SKM-1 treated with dmso at 0.1 percent for 144 hours (cell line): Measurements from ENCODE around the gene RRBP1.

Experiments
- DNase-seq: peaks from one replicate; lab custom pipeline; 2025; ENCODE audit not compliant: unreplicated experiment; lab: John Stamatoyannopoulos, UW

RRBP1 gene

GRCh38 chr20:17636523-17637412 is 45.3 kb downstream of the RRBP1 start:
- DNase-seq, result no peak

- no peak for DNase-seq
These were observed 46.5 kb downstream of the RRBP1 start for GRCh38 chr20:17635332-17636244.

DNA sequence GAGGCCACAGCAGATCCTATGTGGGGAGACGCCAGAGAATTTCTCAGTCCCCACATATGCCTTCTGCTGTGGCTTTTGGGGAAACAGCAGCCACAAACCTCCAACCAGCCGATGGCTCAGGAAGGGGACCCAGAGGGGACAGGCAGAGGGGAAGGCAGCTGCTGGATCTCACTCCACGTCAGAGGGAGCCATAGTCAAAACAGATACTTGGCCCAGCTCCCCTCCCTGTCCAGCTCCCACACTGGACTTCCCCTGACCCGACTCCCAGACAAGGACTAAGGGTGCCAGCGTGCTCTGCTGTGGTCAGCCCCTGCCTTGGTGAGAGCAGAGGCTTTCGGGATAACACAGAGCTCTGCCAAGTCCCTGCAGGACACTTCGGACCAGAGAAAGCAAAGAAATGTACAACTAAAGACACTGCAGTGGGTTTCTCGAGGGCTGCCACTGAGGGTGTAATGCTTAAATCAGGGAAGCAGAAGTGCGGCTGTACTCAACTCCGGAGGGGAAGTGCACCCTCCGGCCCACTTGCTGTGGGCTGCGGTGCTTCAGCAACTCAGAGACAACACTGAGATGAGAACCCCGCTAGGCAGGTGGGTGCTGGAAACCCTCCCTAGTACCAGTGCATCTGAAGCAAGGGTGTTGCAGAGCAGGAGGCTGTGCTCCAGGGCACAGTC is 47.2 kb downstream of the RRBP1 start:
- DNase-seq, result no peak

GRCh38 chr20:17633850-17634500 is 48.1 kb downstream of the RRBP1 start:
- DNase-seq, result no peak

DNA sequence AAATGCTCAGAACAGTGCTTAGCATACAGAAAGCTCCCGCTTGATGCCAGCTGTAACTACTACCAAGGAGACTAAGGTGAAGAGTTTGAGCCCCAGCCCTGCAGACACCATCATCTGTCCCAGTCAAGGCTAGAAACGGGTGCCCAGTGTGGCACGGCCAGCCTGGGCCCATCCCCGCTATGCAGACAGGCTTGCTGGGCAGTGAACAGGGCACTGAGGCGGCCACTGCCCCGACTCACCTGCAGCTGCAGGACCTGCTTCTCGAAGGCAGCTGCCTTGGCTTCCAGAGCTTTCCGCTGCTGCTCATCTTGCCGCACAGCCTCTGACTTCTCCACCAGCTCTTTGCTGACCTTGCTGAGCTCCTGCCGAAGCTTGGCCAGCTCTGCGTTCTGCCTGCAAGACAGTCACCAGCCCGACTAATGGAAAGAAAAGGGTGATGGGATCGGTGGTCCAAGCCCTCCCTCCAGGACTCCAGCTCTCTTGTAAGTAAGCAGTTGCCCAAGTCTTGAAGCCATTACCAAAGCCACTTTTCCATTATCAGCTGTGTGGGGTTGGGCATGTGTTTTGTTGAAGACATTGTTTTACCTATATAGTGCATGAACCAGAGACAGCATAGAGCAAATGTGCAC is 48.7 kb downstream of the RRBP1 start:
- DNase-seq, result no peak

- DNase-seq, result no peak
These were observed 50.3 kb downstream of the RRBP1 start for GRCh38 chr20:17631576-17632319.

DNA sequence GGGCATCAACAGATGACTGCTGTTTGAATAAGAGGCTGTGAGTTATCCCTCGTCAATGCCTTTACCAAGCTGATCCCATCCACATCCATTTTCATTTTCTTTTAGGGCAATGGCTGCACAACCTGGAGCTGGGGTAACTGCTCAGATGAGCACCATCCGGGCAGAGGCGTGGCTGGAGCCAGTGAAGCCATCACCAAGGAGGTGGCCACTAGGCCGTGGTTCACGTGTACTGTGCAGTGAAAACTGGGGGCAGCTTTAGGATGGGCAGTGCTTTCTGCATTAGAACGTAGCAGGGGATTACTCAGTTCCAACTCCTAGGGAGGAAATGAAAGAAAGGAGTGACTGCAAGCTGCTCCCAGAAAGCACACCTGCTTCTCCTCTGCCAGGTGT is 51.2 kb downstream of the RRBP1 start:
- DNase-seq, result no peak

- no peak for DNase-seq
These were observed 51.8 kb downstream of the RRBP1 start for GRCh38 chr20:17630151-17630805.

- no peak for DNase-seq
These were observed 52.4 kb downstream of the RRBP1 start for GRCh38 chr20:17629678-17630089.

DNA sequence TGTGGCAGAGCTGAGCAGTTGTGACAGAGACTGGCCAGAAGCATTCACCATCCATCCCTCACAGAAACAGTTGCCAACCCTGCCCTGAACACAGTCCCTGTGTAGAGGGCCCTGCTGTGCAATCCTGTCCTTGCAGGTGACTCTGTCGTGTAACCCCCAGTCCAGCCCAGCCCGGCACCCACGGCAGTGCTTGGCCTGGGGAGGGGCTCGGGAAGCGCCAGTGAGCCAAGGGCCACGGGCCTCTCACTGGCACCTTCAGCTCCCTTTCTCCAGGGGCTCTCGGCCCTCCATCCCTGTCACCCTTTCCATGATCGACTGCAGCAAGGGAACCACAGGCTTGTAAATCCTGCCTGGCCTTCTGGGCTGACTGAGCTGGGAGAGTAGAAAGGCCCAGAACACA is 53.0 kb downstream of the RRBP1 start:
- no peak for DNase-seq

GRCh38 chr20:17628101-17628841 is 53.8 kb downstream of the RRBP1 start:
- no peak for DNase-seq

DNA sequence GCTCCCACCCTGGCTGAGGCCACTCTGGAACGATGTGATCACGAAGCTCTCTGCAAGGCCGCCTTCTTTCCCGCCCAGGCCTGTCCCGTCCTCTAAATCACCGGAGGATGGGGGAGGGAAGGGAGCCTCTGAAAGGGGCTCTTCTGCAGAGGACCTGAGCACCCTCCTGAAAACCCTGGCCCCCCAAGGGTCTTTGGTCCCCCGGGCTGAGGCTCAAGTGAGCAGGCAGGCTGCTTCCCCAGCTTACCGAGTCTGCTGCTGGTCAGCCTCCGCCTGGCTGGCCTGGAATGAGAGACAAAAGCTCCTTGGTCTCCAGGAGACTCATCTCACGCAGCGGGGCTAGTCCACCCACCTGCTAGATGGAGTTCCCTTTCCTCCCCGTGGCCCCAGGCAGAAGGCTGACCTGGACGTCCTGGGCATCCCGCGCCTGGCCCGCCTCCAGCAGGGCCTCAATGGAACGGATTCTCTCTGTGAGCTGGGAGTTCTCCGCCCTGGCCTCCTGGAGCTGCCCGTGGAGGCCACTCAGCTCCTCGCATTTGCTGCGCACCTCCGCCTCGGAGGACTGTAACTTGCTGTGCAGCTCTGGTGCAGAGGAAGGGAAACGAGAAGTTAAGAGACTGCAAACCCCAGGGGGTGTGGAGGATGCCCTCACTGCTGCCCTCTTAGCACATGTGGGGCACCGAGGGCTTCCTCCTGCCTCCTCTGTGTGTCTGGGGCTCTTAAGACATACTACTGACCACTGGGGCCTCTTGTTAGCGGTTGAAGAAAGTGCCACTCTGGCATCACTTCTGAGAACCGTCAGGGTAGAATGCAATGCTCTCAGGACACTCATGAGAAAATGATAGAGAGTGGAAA is 54.7 kb downstream of the RRBP1 start:
- DNase-seq, result no peak

DNA sequence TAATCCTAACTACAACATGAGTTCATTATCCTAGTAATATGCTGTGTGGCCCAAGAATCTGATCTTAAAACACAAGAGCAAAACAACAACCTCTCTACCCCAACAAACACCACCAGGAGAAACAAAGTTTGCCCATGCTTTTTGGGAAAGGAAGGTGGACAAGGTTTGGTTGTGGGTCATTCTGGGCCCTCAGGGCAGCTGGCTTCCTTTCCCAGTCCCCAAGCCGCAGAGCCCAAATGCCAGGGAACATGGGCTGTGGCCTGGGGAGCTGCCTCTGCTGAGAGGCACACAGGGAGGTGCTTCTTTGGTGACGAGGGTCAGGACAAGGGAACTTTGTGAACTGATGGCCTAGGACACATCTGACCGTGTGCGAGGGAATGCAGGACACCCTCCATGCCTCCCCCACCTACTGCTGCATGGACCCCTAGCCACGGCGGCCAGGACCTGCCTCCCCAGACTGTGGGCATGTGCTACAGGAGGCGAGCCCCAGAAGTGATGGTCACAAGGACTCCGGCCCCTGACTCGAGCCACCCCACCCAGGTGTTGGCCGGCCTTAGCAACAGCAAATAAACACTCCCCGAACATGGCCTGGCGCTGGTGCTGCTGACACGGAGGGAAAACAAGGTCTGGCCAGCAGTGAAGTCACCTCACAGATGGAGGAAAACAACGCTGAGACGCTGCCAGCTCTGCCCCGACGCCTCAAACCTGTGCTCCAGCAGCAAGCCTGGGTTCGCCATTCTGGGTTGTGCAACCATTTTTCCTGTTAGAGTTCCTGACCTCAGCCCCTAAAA is 55.6 kb downstream of the RRBP1 start:
- DNase-seq, result no peak

DNA sequence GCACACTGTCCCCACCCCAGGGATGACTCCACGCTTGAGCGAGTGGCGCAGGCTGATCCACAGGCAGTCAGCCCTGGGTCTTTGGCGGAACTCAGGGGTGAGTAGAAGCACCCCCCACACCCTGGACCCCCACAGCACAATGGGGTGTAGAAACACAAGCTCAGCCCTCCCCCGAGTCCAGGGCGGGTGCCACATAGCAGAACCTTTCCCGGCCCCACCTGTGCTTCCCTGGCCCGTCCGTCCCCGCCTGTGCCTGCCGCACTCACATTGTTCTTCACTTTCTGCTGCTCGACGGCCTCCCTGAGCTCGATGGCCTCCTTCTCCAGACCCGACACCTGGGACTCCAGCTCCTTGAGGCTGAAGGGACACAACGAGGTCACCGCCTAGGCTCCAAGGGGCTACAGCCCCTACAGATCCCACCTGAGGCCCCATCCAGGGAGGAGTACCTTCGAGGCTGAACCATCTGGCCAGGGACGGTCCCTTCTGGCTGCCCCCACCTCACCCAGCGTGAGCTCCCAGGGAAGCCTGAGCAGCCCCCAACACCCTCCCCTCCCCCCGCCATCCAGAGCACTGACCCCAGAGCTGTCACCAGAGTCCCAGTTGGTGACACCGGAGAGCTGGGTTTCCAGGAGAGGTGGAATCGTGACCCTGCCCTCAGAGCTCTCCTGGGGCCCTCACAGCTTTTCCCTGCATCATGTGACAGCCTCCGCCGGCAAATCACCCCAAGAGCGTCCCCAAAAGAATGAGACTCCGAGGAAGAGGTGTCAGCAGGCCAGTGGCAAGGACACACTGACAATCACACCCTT is 56.6 kb downstream of the RRBP1 start:
- DNase-seq, result no peak

- DNase-seq, result no peak
These were observed 57.3 kb downstream of the RRBP1 start for GRCh38 chr20:17624551-17625245.
